ENCODE results near the gene NFATC4.
"Not testable (repeated sequence)": the region's sequence is repeated elsewhere in the genome, so short reads cannot be mapped to it uniquely, and the experiment has no call there.

The NFATC4 gene

GRCh38 chr14:24338843-24339242 lies 29.1 kb upstream of the NFATC4 start:
- in situ Hi-C loops (cut with MboI; ENCODE audit: low sequenced_read_pairs): no loop called here

GRCh38 chr14:24339284-24340151 lies 28.5 kb upstream of the NFATC4 start, which contains the start of gene RIPK3:
RIPK3 (minus strand) TSS chr14:24339991; CDS start chr14:24339826, 165 bp downstream.
- in situ Hi-C loops (cut with MboI; ENCODE audit: low sequenced_read_pairs): no loop called here

- in situ Hi-C loops (cut with MboI; ENCODE audit: low sequenced_read_pairs): no loop called here
Measured at GRCh38 chr14:24340606-24341005, 27.4 kb upstream of the NFATC4 start.

GRCh38 chr14:24342889-24343288 lies 25.1 kb upstream of the NFATC4 start:
- in situ Hi-C loops (cut with MboI; ENCODE audit: low sequenced_read_pairs): no loop called here

- in situ Hi-C loops (cut with MboI; ENCODE audit: low sequenced_read_pairs): no loop called here
Measured at GRCh38 chr14:24343795-24344660, 24.0 kb upstream of the NFATC4 start.

GRCh38 chr14:24347134-24347533 lies 20.9 kb upstream of the NFATC4 start:
- in situ Hi-C loops (cut with MboI; ENCODE audit: low sequenced_read_pairs): no loop called here

DNA sequence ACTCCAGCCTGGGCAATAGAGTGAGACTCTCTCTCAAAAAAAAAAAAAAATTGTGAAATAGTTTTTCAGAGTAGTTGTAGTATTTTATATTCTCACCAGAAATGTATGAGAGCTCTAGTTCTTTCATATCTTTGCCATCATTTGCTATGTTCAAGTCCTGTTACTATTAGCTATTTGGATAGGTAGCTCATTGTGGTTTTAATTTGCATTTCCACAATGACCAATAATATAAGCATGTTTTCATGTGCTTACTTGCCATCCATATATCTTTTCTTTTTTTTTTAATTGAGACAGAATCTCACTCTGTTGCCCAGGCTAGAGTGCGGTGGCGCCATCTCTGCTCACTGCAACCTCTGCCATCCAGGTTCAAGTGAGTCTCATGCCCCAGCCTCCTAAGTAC lies 19.8 kb upstream of the NFATC4 start:
- in situ Hi-C loops (cut with MboI; ENCODE audit: low sequenced_read_pairs): no loop called here

GRCh38 chr14:24349742-24350141 lies 18.2 kb upstream of the NFATC4 start:
- in situ Hi-C loops (cut with MboI; ENCODE audit: low sequenced_read_pairs): no loop called here

- in situ Hi-C loops (cut with MboI; ENCODE audit: low sequenced_read_pairs): no loop called here
Measured at GRCh38 chr14:24351517-24351916, 16.5 kb upstream of the NFATC4 start.

GRCh38 chr14:24353559-24354481 lies 14.2 kb upstream of the NFATC4 start:
- in situ Hi-C loops (cut with MboI; ENCODE audit: low sequenced_read_pairs): no loop called here

GRCh38 chr14:24354482-24354825 lies 13.5 kb upstream of the NFATC4 start:
- in situ Hi-C loops (cut with MboI; ENCODE audit: low sequenced_read_pairs): not testable (repeated sequence)

DNA sequence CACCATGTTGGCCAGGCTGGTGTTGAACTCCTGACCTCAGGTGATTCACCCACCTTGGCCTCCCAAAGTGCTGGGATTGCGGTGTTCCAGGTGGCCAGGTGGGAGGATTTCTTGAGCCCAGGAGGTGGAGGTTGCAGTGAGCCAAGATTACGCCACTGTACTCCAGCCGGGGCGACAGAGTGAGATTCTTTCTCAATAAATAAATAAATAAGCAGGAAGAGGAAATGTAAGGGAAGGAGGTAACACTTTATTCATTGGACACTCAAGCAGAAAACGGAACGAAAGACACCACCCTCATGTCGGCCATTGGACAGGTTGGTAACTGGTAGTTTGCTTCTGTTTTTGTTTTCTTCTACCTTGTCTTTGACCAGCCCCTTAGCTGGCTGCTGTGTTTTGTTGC lies 13.0 kb upstream of the NFATC4 start:
- in situ Hi-C loops (cut with MboI; ENCODE audit: low sequenced_read_pairs): no loop called here

DNA sequence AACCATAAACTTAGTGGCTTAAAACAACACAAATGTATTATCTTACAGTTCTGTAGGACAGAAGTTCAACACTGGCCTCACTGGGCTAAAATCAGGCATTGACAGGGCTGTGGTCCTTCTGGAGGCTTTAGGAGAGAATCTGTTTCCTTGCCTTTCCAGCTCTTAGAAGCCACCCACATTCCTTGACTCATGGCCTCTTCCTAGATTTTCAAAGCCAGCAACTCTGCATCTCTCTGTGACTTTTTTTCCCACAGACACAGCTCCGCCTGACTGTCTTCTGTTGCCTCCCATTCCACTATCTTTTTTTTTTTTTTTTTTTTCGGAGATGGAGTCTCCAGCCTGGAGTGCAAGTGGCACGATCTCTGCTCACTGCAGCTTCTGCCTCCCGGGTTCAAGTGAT lies 11.8 kb upstream of the NFATC4 start:
- in situ Hi-C loops (cut with MboI; ENCODE audit: low sequenced_read_pairs): no loop called here

GRCh38 chr14:24360281-24360680 lies 7.7 kb upstream of the NFATC4 start:
- in situ Hi-C loops (cut with MboI; ENCODE audit: low sequenced_read_pairs): no loop called here

DNA sequence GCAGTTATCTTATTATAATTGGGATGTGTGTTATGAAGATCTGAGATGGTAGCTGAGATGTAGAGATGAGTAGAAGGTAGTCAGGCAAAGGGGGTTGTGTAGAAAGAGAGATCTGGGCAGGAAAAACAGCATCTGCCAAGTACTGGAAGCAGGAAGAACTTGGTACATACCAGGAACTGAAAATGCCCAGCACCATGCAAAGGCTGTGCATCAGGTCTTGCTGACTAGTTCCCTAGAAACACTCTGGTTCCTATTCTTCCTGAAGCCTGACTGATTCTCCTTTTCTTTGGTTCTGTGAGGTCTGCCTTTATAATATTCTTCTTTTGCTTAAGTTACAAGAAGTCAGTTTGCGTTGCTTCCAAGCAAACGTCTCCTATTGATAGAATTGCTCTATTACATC lies 6.7 kb upstream of the NFATC4 start:
- in situ Hi-C loops (cut with MboI; ENCODE audit: low sequenced_read_pairs): no loop called here

DNA sequence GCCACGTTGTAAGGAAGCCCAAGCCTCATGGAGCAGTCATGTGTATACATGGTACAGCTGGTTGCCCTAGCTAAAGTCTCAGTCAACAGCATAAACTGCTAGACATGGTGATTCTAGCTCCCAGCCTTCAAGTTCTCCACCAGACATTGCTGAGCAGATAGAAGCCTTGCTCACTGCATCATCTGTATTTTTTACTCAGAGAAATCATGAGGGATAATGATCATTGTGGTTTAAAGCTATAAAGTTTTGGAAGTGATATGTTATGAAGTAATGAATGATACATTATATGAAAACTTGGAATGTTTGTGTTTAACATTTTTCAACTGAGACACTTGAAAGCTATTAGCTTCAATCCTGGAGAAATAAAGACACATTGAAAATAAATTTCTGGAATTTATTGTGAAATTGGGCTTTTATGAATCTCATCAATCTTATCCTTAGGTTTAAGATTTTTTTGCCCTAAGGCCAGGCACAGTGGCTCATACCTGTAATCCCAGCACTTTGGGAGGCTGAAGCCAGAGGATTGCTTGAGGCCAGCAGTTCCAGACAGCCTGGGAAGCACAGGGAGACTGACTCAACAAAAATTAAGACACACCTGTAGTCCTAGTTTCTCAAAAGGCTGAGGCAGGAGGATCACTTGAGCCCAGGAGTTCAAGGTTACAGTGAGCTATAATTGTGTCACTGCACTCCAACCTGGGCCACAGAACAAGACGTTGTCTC lies 5.6 kb upstream of the NFATC4 start:
- in situ Hi-C loops (cut with MboI; ENCODE audit: low sequenced_read_pairs): no loop called here

- in situ Hi-C loops (cut with MboI; ENCODE audit: low sequenced_read_pairs): no loop called here
Measured at GRCh38 chr14:24363401-24363800, 4.6 kb upstream of the NFATC4 start.

DNA sequence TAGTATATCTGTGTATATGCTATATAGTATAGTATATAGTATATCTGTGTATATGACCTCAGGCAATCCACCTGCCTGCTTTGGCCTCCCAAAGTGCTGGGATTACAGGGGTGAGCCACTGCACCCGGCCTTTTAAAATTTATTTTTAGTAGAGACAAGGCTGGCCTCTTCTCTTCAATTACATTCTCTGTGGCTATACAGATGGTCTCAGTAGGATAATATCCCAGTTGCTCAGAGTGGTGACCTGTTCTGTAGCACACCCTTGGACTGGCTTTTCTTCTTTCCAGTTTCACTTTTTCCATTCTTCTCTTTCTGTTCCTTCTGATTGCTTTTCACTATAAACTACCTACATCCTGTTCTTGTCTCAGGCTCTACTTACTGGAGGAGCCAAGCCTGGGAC lies 3.1 kb upstream of the NFATC4 start:
- in situ Hi-C loops (cut with MboI; ENCODE audit: low sequenced_read_pairs): no loop called here

DNA sequence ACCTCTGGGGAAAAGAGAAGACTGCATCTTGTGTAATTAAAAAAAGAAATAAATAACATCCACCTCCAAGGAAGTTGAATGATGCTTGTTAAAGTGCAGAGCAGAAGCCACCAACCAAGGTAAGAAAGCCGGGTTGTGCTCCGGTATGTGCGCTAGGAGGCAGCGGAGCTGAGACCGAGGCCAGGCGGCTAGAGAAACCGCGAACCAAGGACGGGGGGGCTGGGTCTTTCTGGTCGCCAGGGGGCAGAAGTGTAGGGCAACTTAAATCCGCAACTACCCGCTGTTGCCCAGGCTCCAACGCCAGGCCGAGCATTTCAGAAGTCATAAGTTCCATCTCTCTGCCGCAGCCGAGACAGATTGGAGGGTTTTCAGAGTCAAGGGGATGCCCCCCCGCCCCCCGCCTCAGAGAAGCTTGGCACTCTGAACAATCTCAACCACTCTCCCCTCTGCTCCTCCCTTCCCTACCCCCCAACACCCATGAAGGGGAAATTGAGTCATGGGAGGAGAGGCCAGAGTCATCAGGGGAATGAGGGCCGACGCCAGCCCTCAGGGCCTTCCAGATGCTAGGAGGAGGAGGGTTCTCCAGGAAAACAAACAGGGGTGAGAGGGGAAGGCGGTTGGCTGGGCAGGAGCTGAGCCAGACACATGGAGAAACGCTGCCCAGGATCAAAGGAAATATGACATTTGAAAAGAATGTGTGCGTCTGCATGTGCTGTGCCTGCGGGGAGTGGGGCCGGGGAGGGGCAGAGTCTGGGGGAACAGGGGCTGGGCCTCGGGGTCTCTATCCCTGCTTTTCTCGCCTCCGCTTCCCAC lies 2.2 kb upstream of the NFATC4 start:
- in situ Hi-C loops (cut with MboI; ENCODE audit: low sequenced_read_pairs): no loop called here

DNA sequence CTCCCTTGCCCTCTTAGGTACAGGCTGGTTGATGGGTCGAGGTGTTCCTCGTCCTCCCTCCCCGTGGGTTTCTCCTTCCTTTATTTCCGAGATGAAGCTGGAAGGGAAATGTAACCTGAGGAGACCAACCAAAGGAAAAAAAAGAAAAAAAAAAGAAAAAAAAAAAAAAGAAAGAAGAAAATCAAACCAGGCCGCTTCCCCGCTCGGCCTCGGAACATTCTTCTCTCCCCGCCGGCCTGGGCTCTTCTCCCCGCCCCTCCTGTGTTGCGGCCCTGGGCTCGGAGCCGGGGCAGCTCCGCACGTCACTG lies 1.6 kb upstream of the NFATC4 start:
- in situ Hi-C loops (cut with MboI; ENCODE audit: low sequenced_read_pairs): no loop called here

Measured in HL-60/S4 (cell line).